Karpas-422 (cell line): ENCODE data around the gene FRS2. TPM values are rescaled to one million over a fixed set of nuclear protein-coding genes. Genes with fewer than 3 reads are reported as not detected.

ENCODE experiments used
- DNase-seq: peaks from one replicate; pipeline ENCODE4 v3.0.0-alpha.2; 2015
- H2AFZ ChIP-seq: fragments of 200-600 bp; sonication (generic); 2 replicates; pipeline ENCODE4 v1.6.1; 2014; ENCODE audit warnings: antibody characterized with exemption, low read length, mixed read lengths
- H3K27ac ChIP-seq: fragments of 200-600 bp; sonication (generic); 2 replicates; pipeline ENCODE4 v1.5.1; 2014; ENCODE audit warnings: mild to moderate bottlenecking, low read length, moderate library complexity
- H3K27me3 ChIP-seq: fragments of 200-600 bp; sonication (generic); 2 replicates; pipeline ENCODE4 v1.6.1; 2014; ENCODE audit warnings: low read length, mixed read lengths
- H3K36me3 ChIP-seq: fragments of 200-600 bp; sonication (generic); 2 replicates; pipeline ENCODE4 v1.6.1; 2014; ENCODE audit warnings: low read length, mixed read lengths; ENCODE audit not compliant: insufficient read depth
- H3K4me1 ChIP-seq: fragments of 200-600 bp; sonication (generic); 2 replicates; pipeline ENCODE4 v1.6.1; 2014; ENCODE audit warnings: mild to moderate bottlenecking, low read length, mixed read lengths
- H3K4me2 ChIP-seq: fragments of 200-600 bp; sonication (generic); 2 replicates; pipeline ENCODE4 v1.6.1; 2014; ENCODE audit warnings: low read length, low read depth, mild to moderate bottlenecking; ENCODE audit not compliant: poor library complexity, severe bottlenecking
- H3K4me3 ChIP-seq: fragments of 200-600 bp; sonication (generic); 2 replicates; pipeline ENCODE4 v1.5.1; 2014; ENCODE audit warnings: mild to moderate bottlenecking, antibody characterized with exemption, low read length, mixed read lengths
- H3K79me2 ChIP-seq: fragments of 200-600 bp; sonication (generic); 2 replicates; pipeline ENCODE4 v1.6.1; 2014; ENCODE audit warnings: mild to moderate bottlenecking, low read length, mixed read lengths
- H3K9ac ChIP-seq: fragments of 200-600 bp; sonication (generic); 2 replicates; pipeline ENCODE4 v1.6.0; 2014; ENCODE audit warnings: low read length
- H3K9me2 ChIP-seq: fragments of 200-600 bp; sonication (generic), shearing (Covaris generic); replicated peaks from 2 replicates; pipeline ENCODE4 v1.6.0; 2014; ENCODE audit warnings: mild to moderate bottlenecking, low read length, moderate library complexity; ENCODE audit not compliant: insufficient read depth
- H3K9me3 ChIP-seq: fragments of 300-700, 200-600 bp; sonication (generic); 2 replicates; pipeline ENCODE4 v1.6.1; 2014; ENCODE audit warnings: low read length, mixed read lengths
- H4K20me1 ChIP-seq: fragments of 200-600 bp; sonication (generic); 2 replicates; pipeline ENCODE4 v1.6.1; 2014; ENCODE audit warnings: mild to moderate bottlenecking, antibody characterized with exemption, low read length, low read depth; ENCODE audit not compliant: insufficient read depth
- total RNA-seq: library from RNA; depleted of rRNA; stranded (reverse); fragments of >200 nt; shearing (Covaris generic); gene quantifications from 2 replicates; pipeline ENCODE4 v1.2.3, GENCODE V29; 2014; ENCODE audit warnings: low replicate concordance; rRNA removed

The FRS2 gene
- total RNA-seq: 18.7 and 26.1 TPM in 2 replicates

GRCh38 chr12:69470189-69471075 is at the start of gene FRS2:
Gene FRS2 (plus strand): TSS chr12:69470388. CDS start chr12:69569031, 98,643 bp downstream.
- Histone ChIP-seq H3K27ac (peak within 1 kb of the TSS; percentile 45; the same call in 1 of the 2 replicates), H2AFZ (peak within 1 kb of the TSS; percentile 45), H3K36me3 (0 out of 2 replicates have a peak, but pooled peaks cover 5% of the 10 kb centered on the region), H3K4me1 (peaks cover 56% of the 10 kb centered on the region), H3K79me2 (peaks cover 52% of the 10 kb centered on the region), H3K9ac (peak within 1 kb of the TSS; percentile 87), H3K4me2 (peak within 1 kb of the TSS; percentile 76), H3K9me3 (no peaks in the 10 kb centered on the region), H3K27me3 (no peaks in the 10 kb centered on the region), H4K20me1 (peaks cover 14% of the 10 kb centered on the region; the same call in 1 of the 2 replicates), H3K4me3 (peak within 1 kb of the TSS; percentile 97), H3K9me2 (no peaks in the 10 kb centered on the region)
- peak; percentile 95 for DNase-seq

GRCh38 chr12:69421548-69421947 is 48.6 kb upstream of the FRS2 start:
- no peak overlapping the region for H3K27ac ChIP-seq
- DNase-seq: no peak
- H3K9ac ChIP-seq: no peak overlapping the region
- H3K27me3 ChIP-seq: no peaks in the 10 kb centered on the region
- H3K9me3 ChIP-seq: no peaks in the 10 kb centered on the region
- H3K79me2 ChIP-seq: no peaks in the 10 kb centered on the region
- H2AFZ ChIP-seq: no peak overlapping the region
- H3K4me3 ChIP-seq: no peak overlapping the region
- H3K36me3 ChIP-seq: no peaks in the 10 kb centered on the region
- no peaks in the 10 kb centered on the region for H4K20me1 ChIP-seq
- H3K4me1 ChIP-seq: no peaks in the 10 kb centered on the region
- H3K4me2 ChIP-seq: no peak overlapping the region
- H3K9me2 ChIP-seq: no peaks in the 10 kb centered on the region

- Histone ChIP-seq H3K4me1 (no peaks in the 10 kb centered on the region), H3K27ac (no peak overlapping the region), H3K79me2 (no peaks in the 10 kb centered on the region), H3K27me3 (no peaks in the 10 kb centered on the region), H3K36me3 (no peaks in the 10 kb centered on the region), H2AFZ (no peak overlapping the region), H3K4me3 (no peak overlapping the region), H3K9me2 (no peaks in the 10 kb centered on the region), H3K9ac (no peak overlapping the region), H4K20me1 (no peaks in the 10 kb centered on the region), H3K4me2 (no peak overlapping the region), H3K9me3 (no peaks in the 10 kb centered on the region)
- DNase-seq: no peak
Measured at GRCh38 chr12:69423037-69423905, 46.9 kb upstream of the FRS2 start.

GRCh38 chr12:69425417-69425816 is 44.8 kb upstream of the FRS2 start:
- no peak for DNase-seq
- H3K9ac ChIP-seq: no peak overlapping the region
- no peak overlapping the region for H3K4me3 ChIP-seq
- no peak overlapping the region for H3K4me2 ChIP-seq
- no peaks in the 10 kb centered on the region for H3K79me2 ChIP-seq
- no peaks in the 10 kb centered on the region for H3K9me3 ChIP-seq
- H3K9me2 ChIP-seq: no peaks in the 10 kb centered on the region
- no peak overlapping the region for H2AFZ ChIP-seq
- H3K4me1 ChIP-seq: no peaks in the 10 kb centered on the region
- H3K36me3 ChIP-seq: no peaks in the 10 kb centered on the region
- H4K20me1 ChIP-seq: no peaks in the 10 kb centered on the region
- no peak overlapping the region for H3K27ac ChIP-seq
- H3K27me3 ChIP-seq: no peaks in the 10 kb centered on the region

- Histone ChIP-seq H3K79me2 (no peaks in the 10 kb centered on the region), H3K36me3 (no peaks in the 10 kb centered on the region), H3K4me1 (no peaks in the 10 kb centered on the region), H3K9me3 (no peaks in the 10 kb centered on the region), H3K9me2 (no peaks in the 10 kb centered on the region), H3K4me2 (no peak overlapping the region), H3K4me3 (no peak overlapping the region), H3K27ac (no peak overlapping the region), H3K9ac (no peak overlapping the region), H4K20me1 (no peaks in the 10 kb centered on the region), H3K27me3 (no peaks in the 10 kb centered on the region), H2AFZ (no peak overlapping the region)
- no peak for DNase-seq
Measured at GRCh38 chr12:69428351-69429073, 41.7 kb upstream of the FRS2 start.

- H3K4me3 ChIP-seq: no peak overlapping the region
- no peaks in the 10 kb centered on the region for H3K9me2 ChIP-seq
- H3K4me1 ChIP-seq: no peaks in the 10 kb centered on the region
- H3K36me3 ChIP-seq: no peaks in the 10 kb centered on the region
- H3K27me3 ChIP-seq: no peaks in the 10 kb centered on the region
- H4K20me1 ChIP-seq: no peaks in the 10 kb centered on the region
- no peak overlapping the region for H3K9ac ChIP-seq
- H3K9me3 ChIP-seq: no peaks in the 10 kb centered on the region
- no peak overlapping the region for H3K4me2 ChIP-seq
- H3K79me2 ChIP-seq: no peaks in the 10 kb centered on the region
- H3K27ac ChIP-seq: no peak overlapping the region
- no peak for DNase-seq
- H2AFZ ChIP-seq: no peak overlapping the region
Measured at GRCh38 chr12:69430942-69431590, 39.1 kb upstream of the FRS2 start.

GRCh38 chr12:69431591-69432222 is 38.5 kb upstream of the FRS2 start:
- no peak overlapping the region for H3K4me2 ChIP-seq
- H3K36me3 ChIP-seq: no peaks in the 10 kb centered on the region
- no peak overlapping the region for H3K4me3 ChIP-seq
- H2AFZ ChIP-seq: no peak overlapping the region
- H3K4me1 ChIP-seq: no peaks in the 10 kb centered on the region
- DNase-seq: no peak
- no peak overlapping the region for H3K9ac ChIP-seq
- H3K27ac ChIP-seq: no peak overlapping the region
- no peaks in the 10 kb centered on the region for H3K27me3 ChIP-seq
- no peaks in the 10 kb centered on the region for H3K9me2 ChIP-seq
- H4K20me1 ChIP-seq: no peaks in the 10 kb centered on the region
- H3K79me2 ChIP-seq: no peaks in the 10 kb centered on the region
- H3K9me3 ChIP-seq: no peaks in the 10 kb centered on the region
